PC-3 (cell line): ENCODE measurements around the gene PGBD2. TPM values are rescaled to one million over a fixed set of nuclear protein-coding genes. Genes with fewer than 3 reads are reported as not detected.

Experiments used
- ATAC-seq: fragments of 200-7000 bp; cut with Tn5 transposase; 2 replicates; pipeline ENCODE4 v1.9.1; 2020; ENCODE audit warnings: mild to moderate bottlenecking, moderate library complexity
- BruUV-seq: library from RNA; stranded (reverse); fragments of 400-500 nt; replicated peaks from 2 replicates; lab custom pipeline; 2021; lab: Mats Ljungman, UMichigan
- CTCF ChIA-PET: fragments of 300-600 bp; sonication (Branson Sonifier 250); formaldehyde crosslinking; loops from one replicate; lab custom pipeline; 2022; ENCODE audit warnings: antibody characterized with exemption; lab: Charles Lee
- POLR2A ChIA-PET: fragments of 300-600 bp; sonication (Branson Sonifier 250); formaldehyde crosslinking; loops from one replicate; lab custom pipeline; 2022; ENCODE audit warnings: antibody characterized with exemption; ENCODE audit not compliant: unreplicated experiment; lab: Charles Lee
- DNase-seq: peaks from one replicate; pipeline ENCODE4 v3.0.0-alpha.2; 2015
- H2AFZ ChIP-seq: fragments of 300-600 bp; sonication (generic); 2 replicates; pipeline ENCODE4 v1.6.0; 2016; ENCODE audit warnings: antibody characterized with exemption, low read length
- H3F3A ChIP-seq: fragments of 300-600 bp; sonication (generic); one replicate; pipeline ENCODE4 v1.6.0; 2017; ENCODE audit warnings: antibody characterized with exemption, low read length, control low read depth, mild to moderate bottlenecking; ENCODE audit not compliant: unreplicated experiment
- H3K27ac ChIP-seq: fragments of 300-600 bp; sonication (generic); 2 replicates; pipeline ENCODE4 v1.5.1; 2016; ENCODE audit warnings: mild to moderate bottlenecking, low read length
- H3K27me3 ChIP-seq: fragments of 300-600 bp; sonication (generic); 2 replicates; pipeline ENCODE4 v1.6.1; 2016; ENCODE audit warnings: low read length, mixed read lengths
- H3K36me3 ChIP-seq: fragments of 300-600 bp; sonication (generic); 2 replicates; pipeline ENCODE4 v1.6.1; 2016; ENCODE audit warnings: low read depth, mixed run types, low read length, mixed read lengths
- H3K4me1 ChIP-seq: fragments of 300-600 bp; sonication (generic); 2 replicates; pipeline ENCODE4 v1.5.1; 2016; ENCODE audit warnings: low read length; ENCODE audit not compliant: insufficient read depth
- H3K4me2 ChIP-seq: fragments of 300-600 bp; sonication (generic); 2 replicates; pipeline ENCODE4 v1.6.0; 2016; ENCODE audit warnings: low read length
- H3K4me3 ChIP-seq: fragments of 300-600 bp; sonication (generic); 2 replicates; pipeline ENCODE4 v1.5.1; 2016; ENCODE audit warnings: mild to moderate bottlenecking, low read length, mixed read lengths
- H3K79me2 ChIP-seq: fragments of 300-600 bp; sonication (generic); 2 replicates; pipeline ENCODE4 v1.6.1; 2017; ENCODE audit warnings: low read length, mixed read lengths
- H3K9ac ChIP-seq: fragments of 300-600 bp; sonication (generic); 2 replicates; pipeline ENCODE4 v1.6.0; 2016; ENCODE audit warnings: mild to moderate bottlenecking, low read length
- H3K9me2 ChIP-seq: fragments of 300-600 bp; sonication (generic); replicated peaks from 2 replicates; pipeline ENCODE4 v1.6.1; 2016; ENCODE audit warnings: mixed run types, low read length, mixed read lengths
- H3K9me3 ChIP-seq: fragments of 300-600 bp; sonication (generic); 2 replicates; pipeline ENCODE4 v1.6.1; 2016; ENCODE audit warnings: low read length, mixed read lengths
- H4K20me1 ChIP-seq: fragments of 300-600 bp; sonication (generic); 2 replicates; pipeline ENCODE4 v1.6.1; 2016; ENCODE audit warnings: low read length, mixed read lengths
- CTCF ChIP-seq: fragments of 300-600 bp; sonication (generic); conservative IDR thresholded peaks from 2 replicates; pipeline ENCODE4 v1.5.1; 2017; ENCODE audit warnings: antibody characterized with exemption, low read depth, mild to moderate bottlenecking, low read length
- EZH2 ChIP-seq: fragments of 300-600 bp; sonication (generic); IDR thresholded peaks from one replicate; pipeline ENCODE4 v1.6.1; 2017; ENCODE audit warnings: antibody characterized with exemption, mild to moderate bottlenecking, low read length; ENCODE audit not compliant: unreplicated experiment
- EZH2phosphoT487 ChIP-seq: fragments of 300-600 bp; sonication (generic); IDR thresholded peaks from 2 replicates; pipeline ENCODE4 v1.6.1; 2018; ENCODE audit warnings: mild to moderate bottlenecking, antibody characterized with exemption, low read length, borderline replicate concordance
- intact Hi-C: fragments of 100-400 bp; cut with micrococcal nuclease; formaldehyde crosslinking; loops from 2 replicates; pipeline ENCODE4 v1.9.0; 2023
- total RNA-seq: library from RNA; depleted of rRNA; stranded (reverse); fragments of >200 nt; gene quantifications from 2 replicates; pipeline ENCODE4 v1.2.3, GENCODE V29; 2014

PGBD2 gene
- total RNA-seq, 1 experiment from 2014 or later: 6.5 TPM

GRCh38 chr1:248873409-248873992 is 32.5 kb upstream of the PGBD2 start:
- Histone ChIP-seq H2AFZ (peak overlapping the region; percentile 92), H3K4me1 (peaks cover 9% of the 10 kb centered on the region; the same call in 1 of the 2 replicates), H3K27me3 (no peaks in the 10 kb centered on the region), H3F3A (peaks cover 14% of the 10 kb centered on the region), H3K9ac (peak overlapping the region; percentile 53), H3K36me3 (no peaks in the 10 kb centered on the region), H3K27ac (peak overlapping the region; percentile 47), H3K79me2 (no peaks in the 10 kb centered on the region), H4K20me1 (no peaks in the 10 kb centered on the region), H3K4me2 (peak overlapping the region; percentile 81), H3K9me2 (no peaks in the 10 kb centered on the region), H3K4me3 (peak overlapping the region; percentile 75), H3K9me3 (no peaks in the 10 kb centered on the region)
- DNase-seq (peak; percentile 100), ATAC-seq (peak; percentile 84)
- intact Hi-C loops: loop anchor here (1.0 kb wide), 4 partner anchors 10 to 47 kb away; partner anchors contain the start of genes ZNF672 and ZNF692
- POLR2A ChIA-PET: interaction anchor here (0.6 kb wide), 2 partner anchors 11 to 48 kb away, joined by 3 to 6 read pairs; partner anchors contain the start of gene SH3BP5L
- CTCF ChIA-PET: interaction anchor here (1.7 kb wide), 1 partner anchor 15 kb away, joined by 6 read pairs; the partner anchor contains the start of gene ZNF692
- no TSS peak for BruUV-seq
- TF ChIP-seq CTCF (0 out of 2 replicates have a peak, but pooled peaks have one; percentile 26), EZH2phosphoT487 (no peak)

- POLR2A ChIA-PET: no interaction called here
- intact Hi-C loops: loop anchor here (1.0 to 2.0 kb wide), 5 partner anchors 11 to 48 kb away; partner anchors contain the start of genes PGBD2, ZNF672 and ZNF692
- Histone ChIP-seq H3K27me3 (no peaks in the 10 kb centered on the region), H3K4me1 (peaks cover 9% of the 10 kb centered on the region; the same call in 1 of the 2 replicates), H3K36me3 (no peaks in the 10 kb centered on the region), H3K9me2 (no peaks in the 10 kb centered on the region), H4K20me1 (no peaks in the 10 kb centered on the region), H3K4me2 (peak overlapping the region; percentile 81), H3K9ac (no peak overlapping the region), H3K4me3 (peak overlapping the region; percentile 75), H3K79me2 (no peaks in the 10 kb centered on the region), H3K27ac (peak overlapping the region; percentile 37; the same call in 1 of the 2 replicates), H2AFZ (no peak overlapping the region), H3F3A (peaks cover 14% of the 10 kb centered on the region), H3K9me3 (no peaks in the 10 kb centered on the region)
- TF ChIP-seq EZH2 (no peak), CTCF (no peak), EZH2phosphoT487 (no peak)
- CTCF ChIA-PET: interaction anchor here (0.8 to 1.7 kb wide), 2 partner anchors 15 to 16 kb away, joined by 3 to 6 read pairs; partner anchors contain the start of gene ZNF692
- peak; percentile 60 for ATAC-seq
- peak; percentile 99 for DNase-seq
- no TSS peak for BruUV-seq
Measured at GRCh38 chr1:248873993-248874533, 32.0 kb upstream of the PGBD2 start.
